ENCODE measurements around the gene CTBP2.

Gene CTBP2

GRCh38 chr10:125003146-125003900 is 157.0 kb downstream of the CTBP2 start:
- DNase-seq, result no peak

- no peak for DNase-seq
Measured at GRCh38 chr10:125002423-125003145, 157.8 kb downstream of the CTBP2 start.

DNA sequence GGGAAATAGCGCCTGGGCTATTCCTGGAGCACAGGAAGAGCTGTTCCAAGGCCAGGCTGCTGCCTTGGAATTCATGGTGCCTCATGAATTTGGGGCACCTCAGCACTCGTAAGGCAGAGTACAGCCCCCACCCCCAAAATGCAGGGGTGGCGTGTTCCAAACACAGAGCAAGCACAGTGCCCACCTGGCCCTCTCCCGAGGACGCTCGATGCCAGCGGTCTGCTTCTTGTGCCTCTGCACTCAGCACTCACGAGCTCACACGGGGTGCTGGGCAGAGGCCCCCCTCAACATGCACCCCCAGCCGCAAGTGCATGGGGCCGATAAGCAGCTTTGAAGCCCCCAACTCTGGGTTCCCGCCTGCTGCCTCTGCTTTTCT is 158.3 kb downstream of the CTBP2 start:
- no peak for DNase-seq

- DNase-seq, result no peak
Measured at GRCh38 chr10:125001313-125002046, 158.9 kb downstream of the CTBP2 start.

- DNase-seq, result no peak
Measured at GRCh38 chr10:125000366-125001312, 159.7 kb downstream of the CTBP2 start.

GRCh38 chr10:124999433-125000365 is 160.7 kb downstream of the CTBP2 start:
- DNase-seq, result no peak

DNA sequence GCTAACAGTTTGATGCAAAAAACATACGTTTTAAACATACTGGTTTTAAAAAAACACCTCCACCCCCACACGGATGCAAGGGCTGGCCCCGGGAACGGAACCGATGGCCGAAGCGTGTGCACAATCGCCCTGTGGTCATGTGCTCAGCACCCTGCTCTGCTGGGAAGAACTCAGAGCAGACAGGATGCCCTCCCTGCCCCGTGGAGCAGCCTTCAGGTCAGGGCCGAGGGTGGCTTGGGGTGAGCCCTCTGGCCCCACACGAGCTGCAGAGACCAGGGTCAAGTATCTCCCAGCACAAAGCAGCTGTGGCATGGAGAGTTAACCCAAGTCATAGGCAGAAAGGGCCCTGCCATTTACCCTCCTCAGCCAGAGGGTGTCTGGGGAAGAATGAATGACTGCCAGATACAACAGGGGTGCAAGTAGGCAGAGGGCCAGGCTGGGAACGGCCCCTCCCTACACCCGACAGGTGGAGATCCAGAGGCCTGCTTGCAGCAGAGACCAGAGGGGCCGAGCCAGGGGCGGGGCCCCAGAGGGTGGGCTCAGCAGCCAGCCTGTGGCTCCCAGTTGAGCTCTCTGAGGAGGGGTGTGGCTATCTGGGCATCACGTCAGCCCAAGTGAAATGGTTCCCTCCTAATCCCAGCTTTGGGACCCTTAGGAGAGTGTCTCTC is 161.6 kb downstream of the CTBP2 start:
- DNase-seq, result no peak

- no peak for DNase-seq
Measured at GRCh38 chr10:124997771-124998623, 162.4 kb downstream of the CTBP2 start.

DNA sequence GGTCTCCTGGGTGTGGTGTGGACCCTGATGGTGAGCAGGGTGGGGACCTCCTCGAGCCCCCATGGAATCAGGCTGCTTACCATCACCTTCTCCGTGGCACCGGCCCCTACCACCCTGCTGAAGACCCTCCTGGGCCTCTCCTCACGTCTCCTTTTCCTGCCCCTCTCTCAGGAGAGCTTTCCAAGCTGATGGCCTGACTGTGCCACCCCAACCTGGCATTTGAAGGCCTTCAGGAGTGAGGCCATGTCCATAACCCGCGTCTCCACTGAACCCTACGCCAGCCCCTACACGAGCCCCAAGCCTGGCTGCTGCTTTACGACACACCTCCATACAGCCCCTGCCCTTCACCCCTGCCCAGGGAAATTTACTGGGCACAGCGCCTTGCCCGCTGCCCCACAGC is 163.1 kb downstream of the CTBP2 start:
- DNase-seq, result no peak

DNA sequence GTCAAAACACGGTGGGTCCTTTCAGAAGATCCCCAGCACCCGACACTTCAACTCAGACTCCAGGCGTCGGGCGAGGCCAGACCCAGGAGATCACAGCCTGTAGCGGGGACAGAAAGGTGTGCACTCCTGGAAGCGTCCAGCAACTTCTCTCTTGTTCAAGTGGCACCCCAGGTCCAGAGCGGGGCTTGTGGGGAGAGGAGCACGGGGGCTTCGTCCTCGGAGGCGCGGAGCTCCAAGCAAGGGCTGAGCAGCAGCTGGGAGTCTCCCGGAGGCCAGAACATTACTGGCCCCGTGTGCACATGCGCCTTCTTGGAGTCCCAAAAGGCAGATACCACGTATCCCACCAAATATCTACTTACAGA is 163.5 kb downstream of the CTBP2 start:
- no peak for DNase-seq

GRCh38 chr10:124996127-124996853 is 164.1 kb downstream of the CTBP2 start:
- no peak for DNase-seq

- no peak for DNase-seq
Measured at GRCh38 chr10:124995605-124996004, 164.8 kb downstream of the CTBP2 start.

GRCh38 chr10:124994573-124995473 is 165.5 kb downstream of the CTBP2 start:
- no peak for DNase-seq

- DNase-seq, result no peak
Measured at GRCh38 chr10:124993736-124994451, 166.5 kb downstream of the CTBP2 start.

- no peak for DNase-seq
Measured at GRCh38 chr10:124993345-124993708, 167.0 kb downstream of the CTBP2 start.

GRCh38 chr10:124992462-124993344 is 167.7 kb downstream of the CTBP2 start:
- DNase-seq, result peak; percentile 6

Data from KG1 (cell line).